VCaP (cell line): Measurements from ENCODE around the gene AGPAT1.
A peak's percentile ranks its signal among the peaks of the same experiment; 100 is the strongest.
"Not testable (repeated sequence)": the region's sequence is repeated elsewhere in the genome, so short reads cannot be mapped to it uniquely, and the experiment has no call there.

Source experiments
- H3K27ac ChIP-seq: fragments of 450-650 bp; 2 replicates; pipeline ENCODE4 v1.5.1; 2017
- CTCF ChIP-seq: fragments of 450-650 bp; conservative IDR thresholded peaks from 2 replicates; pipeline ENCODE4 v1.5.1; 2017; ENCODE audit warnings: mild to moderate bottlenecking, moderate library complexity

The AGPAT1 gene

GRCh38 chr6:32196682-32197616, 21.1 kb upstream of the AGPAT1 start:
- peak overlapping the region; percentile 97 for H3K27ac ChIP-seq
- no peak for TF ChIP-seq CTCF

GRCh38 chr6:32195902-32196681, 20.2 kb upstream of the AGPAT1 start:
- TF ChIP-seq CTCF: no peak
- peak overlapping the region; percentile 97 for H3K27ac ChIP-seq

GRCh38 chr6:32195652-32195901, 19.7 kb upstream of the AGPAT1 start:
- no peak; the same call in 1 of the 2 replicates for TF ChIP-seq CTCF
- peak overlapping the region; percentile 97 for H3K27ac ChIP-seq

GRCh38 chr6:32194825-32195651, 19.2 kb upstream of the AGPAT1 start:
- peak; percentile 67 for TF ChIP-seq CTCF
- H3K27ac ChIP-seq: peak overlapping the region; percentile 97

GRCh38 chr6:32194388-32194787, 18.5 kb upstream of the AGPAT1 start:
- no peak overlapping the region; the same call in 1 of the 2 replicates for H3K27ac ChIP-seq

GRCh38 chr6:32193096-32193495, 17.2 kb upstream of the AGPAT1 start:
- H3K27ac ChIP-seq: not testable (repeated sequence)

More at GRCh38 chr6:32194388-32194787, 18.5 kb upstream of the AGPAT1 start:
- TF ChIP-seq CTCF: no peak

- TF ChIP-seq CTCF: no peak
- H3K27ac ChIP-seq: peak within 1 kb of the TSS; percentile 83; the same call in 1 of the 2 replicates
These were observed 16.7 kb upstream of the AGPAT1 start, which contains the start of gene GPSM3 for GRCh38 chr6:32192608-32193039. GPSM3 (minus strand) TSS chr6:32192643; CDS start chr6:32192513, 130 bp downstream.
